GM12892 (cell line): ENCODE measurements around the gene CLEC16A.
"Not testable (repeated sequence)": the region's sequence is repeated elsewhere in the genome, so short reads cannot be mapped to it uniquely, and the experiment has no call there.

Source experiments
- POLR2A ChIP-seq: IDR thresholded peaks from 2 replicates; pipeline ENCODE4 v1.6.1; 2011; ENCODE audit warnings: low read depth, low read length, control low read depth
- POLR2AphosphoS5 ChIP-seq: IDR thresholded peaks from 2 replicates; pipeline ENCODE4 v1.6.1; 2011; ENCODE audit warnings: low read depth, low read length, control low read depth
- TAF1 ChIP-seq: IDR thresholded peaks from 2 replicates; pipeline ENCODE4 v1.6.1; 2011; ENCODE audit warnings: low read depth, mild to moderate bottlenecking, control low read depth, low read length, borderline replicate concordance

DNA sequence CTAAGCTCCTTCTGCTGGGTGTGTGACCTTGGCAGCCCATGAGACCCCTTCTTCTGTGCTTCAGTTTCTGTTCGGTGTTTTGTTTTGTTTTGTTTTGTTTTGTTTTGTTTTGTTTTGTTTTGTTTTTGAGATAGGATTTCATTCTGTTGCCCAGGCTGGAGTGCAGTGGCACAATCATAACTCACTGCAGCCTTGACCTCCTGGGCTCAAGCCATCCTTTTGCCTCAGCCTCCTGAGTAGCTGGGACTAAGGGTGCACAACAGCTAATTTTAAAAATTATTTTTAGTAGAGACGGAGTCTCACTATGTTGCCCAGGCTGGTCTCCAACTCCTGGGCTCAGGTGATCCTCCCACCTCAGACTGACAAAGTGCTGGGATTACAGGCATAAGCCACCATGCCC lies 276.1 kb downstream of the CLEC16A start:
- TF ChIP-seq POLR2AphosphoS5, TAF1, POLR2A: not testable (repeated sequence)
